Retinal pigment epithelial cell (primary cell): ENCODE data around the gene C11orf42.

Experiments used
- DNase-seq: peaks from one replicate; pipeline ENCODE4 v3.0.0-alpha.2; 2010; ENCODE audit warnings: low read depth
- H3K4me3 ChIP-seq: 2 replicates; pipeline ENCODE4 v1.5.1; 2011; ENCODE audit warnings: mild to moderate bottlenecking, low read length, control low read depth, moderate library complexity
- CTCF ChIP-seq: conservative IDR thresholded peaks from 2 replicates; pipeline ENCODE4 v1.5.1; 2011; ENCODE audit warnings: low read depth, low read length, control low read depth, inconsistent platforms

Gene C11orf42

GRCh38 chr11:6253197-6253596, 47.8 kb downstream of the C11orf42 start:
- DNase-seq, result no peak
- H3K4me3 ChIP-seq, result no peak overlapping the region
- TF ChIP-seq CTCF, result no peak

GRCh38 chr11:6258141-6258540, 52.8 kb downstream of the C11orf42 start:
- DNase-seq, result no peak
- no peak overlapping the region for H3K4me3 ChIP-seq
- no peak for TF ChIP-seq CTCF

- H3K4me3 ChIP-seq, result peak overlapping the region; percentile 38
- DNase-seq, result no peak
Measured at GRCh38 chr11:6258571-6259081, 53.3 kb downstream of the C11orf42 start.

GRCh38 chr11:6260207-6260726, 54.9 kb downstream of the C11orf42 start:
- TF ChIP-seq CTCF, result no peak
- no peak for DNase-seq
- no peak overlapping the region for H3K4me3 ChIP-seq

More at GRCh38 chr11:6258571-6259081, 53.3 kb downstream of the C11orf42 start:
- no peak for TF ChIP-seq CTCF
